BLaER1 (cell line): Measurements from ENCODE around the gene TIE1.
A peak's percentile ranks its signal among the peaks of the same experiment; 100 is the strongest.

Experiments
- H3K27ac ChIP-seq: shearing (Covaris generic); formaldehyde crosslinking; 2 replicates; pipeline ENCODE4 v1.8.1; 2022
- H3K27me3 ChIP-seq: shearing (Covaris generic); formaldehyde crosslinking; 2 replicates; pipeline ENCODE4 v1.8.1; 2022
- H3K36me3 ChIP-seq: shearing (Covaris generic); formaldehyde crosslinking; 2 replicates; pipeline ENCODE4 v1.8.1; 2022
- H3K4me1 ChIP-seq: shearing (Covaris generic); formaldehyde crosslinking; 2 replicates; pipeline ENCODE4 v1.8.1; 2022
- H3K4me2 ChIP-seq: shearing (Covaris generic); formaldehyde crosslinking; 2 replicates; pipeline ENCODE4 v1.8.1; 2022
- H3K4me3 ChIP-seq: shearing (Covaris generic); formaldehyde crosslinking; 2 replicates; pipeline ENCODE4 v1.8.1; 2022
- H3K9ac ChIP-seq: shearing (Covaris generic); formaldehyde crosslinking; 2 replicates; pipeline ENCODE4 v1.8.1; 2022
- H3K9me3 ChIP-seq: shearing (Covaris generic); formaldehyde crosslinking; 2 replicates; pipeline ENCODE4 v1.8.1; 2022
- H4K20me1 ChIP-seq: shearing (Covaris generic); formaldehyde crosslinking; 2 replicates; pipeline ENCODE4 v1.8.1; 2022
- Cebpa-rat ChIP-seq: shearing (Covaris generic); IDR thresholded peaks from 2 replicates; pipeline ENCODE4 v1.8.1; 2022

TIE1 gene

DNA sequence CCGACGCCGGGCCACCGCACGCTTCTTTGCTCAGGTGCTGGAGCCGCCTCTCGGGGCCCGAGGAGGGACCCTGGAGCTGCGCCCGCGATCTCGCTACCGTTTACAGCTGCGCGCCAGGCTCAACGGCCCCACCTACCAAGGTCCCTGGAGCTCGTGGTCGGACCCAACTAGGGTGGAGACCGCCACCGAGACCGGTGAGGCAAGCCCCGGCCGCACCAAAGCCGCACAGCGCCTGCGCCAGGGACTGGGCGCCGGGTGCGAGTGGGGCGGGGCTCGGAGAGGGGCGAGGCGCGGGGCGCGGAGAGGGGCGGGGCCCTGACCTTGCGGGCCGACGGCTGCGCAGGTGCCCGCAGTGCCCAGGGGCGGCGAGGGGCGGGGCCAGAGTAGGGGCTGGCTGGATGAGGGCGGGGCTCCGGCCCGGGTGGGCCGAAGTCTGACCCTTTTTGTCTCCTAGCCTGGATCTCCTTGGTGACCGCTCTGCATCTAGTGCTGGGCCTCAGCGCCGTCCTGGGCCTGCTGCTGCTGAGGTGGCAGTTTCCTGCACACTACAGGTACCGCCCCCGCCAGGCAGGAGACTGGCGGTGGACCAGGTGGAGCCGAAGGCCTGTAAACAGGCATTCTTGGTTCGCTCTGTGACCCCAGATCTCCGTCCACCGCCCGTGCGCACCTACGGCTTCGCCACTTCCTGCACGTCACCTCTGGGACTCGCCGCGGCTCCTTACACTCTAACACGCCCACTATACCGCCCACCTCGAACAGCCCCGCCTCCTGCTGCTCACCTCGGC, 48.2 kb downstream of the TIE1 start:
- H3K27ac ChIP-seq = peak overlapping the region; percentile 79
- H3K4me1 ChIP-seq = peaks cover 35% of the 10 kb centered on the region
- H3K27me3 ChIP-seq = no peaks in the 10 kb centered on the region
- H3K4me2 ChIP-seq = peak overlapping the region; percentile 87
- H4K20me1 ChIP-seq = no peaks in the 10 kb centered on the region
- peak overlapping the region; percentile 69 for H3K9ac ChIP-seq
- TF ChIP-seq Cebpa-rat = no peak
- H3K9me3 ChIP-seq = no peaks in the 10 kb centered on the region
- H3K4me3 ChIP-seq = peak overlapping the region; percentile 68
- H3K36me3 ChIP-seq = no peaks in the 10 kb centered on the region

DNA sequence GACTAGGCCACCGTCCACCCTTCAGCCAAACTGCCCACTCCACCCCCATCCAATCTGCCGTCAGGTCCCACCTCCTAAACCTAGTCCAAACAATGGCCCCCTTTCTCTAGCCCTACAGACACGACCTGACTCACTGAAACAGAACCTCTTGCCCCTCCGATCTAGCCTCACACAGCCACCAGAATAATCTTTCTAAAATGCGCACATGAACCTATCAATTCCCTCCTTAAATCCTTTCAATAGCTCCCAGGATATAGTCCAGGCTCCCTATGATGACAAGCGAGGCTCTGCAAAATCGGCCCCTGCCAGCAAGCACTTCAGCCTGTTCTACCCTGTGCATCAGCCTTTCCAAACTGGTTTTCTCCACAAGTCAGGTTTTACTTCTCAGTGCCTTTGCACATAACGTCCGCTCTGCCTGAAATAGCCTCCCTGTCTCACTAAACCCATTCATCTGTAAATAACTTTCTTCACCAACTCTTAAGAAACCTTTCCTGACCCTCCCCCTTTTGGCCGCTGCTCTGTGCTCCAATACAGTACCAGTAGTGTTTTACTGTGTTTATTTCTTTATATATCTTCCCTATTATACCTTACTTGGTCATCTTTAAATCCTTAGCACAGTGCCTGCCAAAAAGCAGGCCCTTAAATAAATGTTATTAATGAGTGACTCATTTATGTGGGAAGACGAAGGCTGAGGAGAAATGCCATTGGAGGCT, 49.0 kb downstream of the TIE1 start:
- Histone ChIP-seq H3K4me1 (peaks cover 35% of the 10 kb centered on the region), H3K4me3 (peak overlapping the region; percentile 68), H3K9ac (peak overlapping the region; percentile 69)

DNA sequence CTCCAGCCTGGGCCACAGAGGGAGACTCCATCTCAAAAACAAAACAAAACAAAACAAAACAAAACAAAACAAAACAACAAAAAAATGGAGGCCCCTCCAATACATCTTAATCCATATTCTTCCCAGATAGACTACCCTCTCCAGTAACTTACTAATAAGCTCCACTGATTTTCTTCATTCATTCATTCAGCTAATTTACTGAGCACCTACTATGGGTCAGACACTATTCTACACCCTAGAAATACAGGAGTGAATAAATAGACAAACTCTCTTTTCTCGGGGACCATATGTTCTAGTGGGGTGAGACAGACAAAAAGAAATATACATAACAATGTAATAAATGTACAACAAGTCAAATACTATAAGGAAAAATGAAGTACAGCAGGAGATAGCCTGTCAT, 50.2 kb downstream of the TIE1 start:
- no peak for TF ChIP-seq Cebpa-rat
- Histone ChIP-seq H3K27me3 (no peaks in the 10 kb centered on the region), H3K4me2 (no peak overlapping the region), H3K9ac (no peak overlapping the region), H3K36me3 (no peaks in the 10 kb centered on the region), H3K27ac (no peak overlapping the region), H3K4me3 (no peak overlapping the region), H4K20me1 (no peaks in the 10 kb centered on the region), H3K4me1 (peaks cover 35% of the 10 kb centered on the region), H3K9me3 (no peaks in the 10 kb centered on the region)

More for the DNA sequence above, 49.0 kb downstream of the TIE1 start:
- TF ChIP-seq Cebpa-rat = no peak
- peak overlapping the region; percentile 79 for H3K27ac ChIP-seq
- no peaks in the 10 kb centered on the region for H4K20me1 ChIP-seq
- no peaks in the 10 kb centered on the region for H3K27me3 ChIP-seq
- H3K36me3 ChIP-seq = no peaks in the 10 kb centered on the region
- no peaks in the 10 kb centered on the region for H3K9me3 ChIP-seq
- peak overlapping the region; percentile 87 for H3K4me2 ChIP-seq

DNA sequence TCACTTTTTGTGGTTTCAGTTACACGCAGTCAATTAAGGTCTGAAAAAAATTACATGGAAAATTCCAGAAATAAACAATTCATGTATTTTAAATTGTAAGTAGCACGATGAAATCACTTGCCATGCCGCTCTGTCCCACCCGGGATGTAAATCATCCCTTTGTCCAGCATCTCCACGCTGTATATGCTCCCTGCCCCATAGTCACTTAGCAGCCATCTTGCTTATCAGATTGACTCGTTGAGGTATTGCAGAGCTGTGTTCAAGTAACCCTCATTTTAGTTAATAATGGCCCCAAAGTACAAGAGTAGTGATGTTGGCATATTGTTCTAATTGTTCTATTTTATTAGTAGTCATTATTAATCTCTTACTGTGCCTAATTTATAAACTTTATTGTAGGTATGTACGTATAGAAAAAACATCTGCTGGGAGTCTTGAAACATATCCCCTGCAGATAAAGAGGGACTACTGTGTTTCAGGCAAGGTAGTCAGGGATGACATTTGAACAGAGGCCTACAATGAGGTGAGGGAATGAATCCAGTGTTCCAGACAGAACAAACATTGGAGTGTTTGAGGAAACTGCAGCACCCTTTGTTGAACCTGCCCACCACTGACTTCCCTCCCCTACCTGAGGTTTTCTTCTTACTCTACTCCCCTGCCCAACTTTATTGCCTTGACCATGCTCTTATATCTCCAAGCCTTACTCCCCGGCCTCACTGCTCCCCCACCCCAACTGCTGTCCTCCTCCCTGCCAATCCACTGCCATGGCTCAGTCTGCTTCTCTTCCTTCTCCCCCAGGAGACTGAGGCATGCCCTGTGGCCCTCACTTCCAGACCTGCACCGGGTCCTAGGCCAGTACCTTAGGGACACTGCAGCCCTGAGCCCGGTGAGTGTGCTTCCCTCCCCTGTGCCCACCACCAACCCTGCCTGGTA, 50.9 kb downstream of the TIE1 start:
- Histone ChIP-seq H3K27me3 (no peaks in the 10 kb centered on the region), H3K9me3 (no peaks in the 10 kb centered on the region), H3K4me1 (peaks cover 35% of the 10 kb centered on the region), H3K4me3 (no peak overlapping the region), H3K36me3 (no peaks in the 10 kb centered on the region), H3K9ac (0 out of 2 replicates have a peak overlapping the region, but pooled peaks have one; percentile 4), H3K4me2 (no peak overlapping the region), H4K20me1 (no peaks in the 10 kb centered on the region), H3K27ac (0 out of 2 replicates have a peak overlapping the region, but pooled peaks have one; percentile 14)
- TF ChIP-seq Cebpa-rat = no peak

DNA sequence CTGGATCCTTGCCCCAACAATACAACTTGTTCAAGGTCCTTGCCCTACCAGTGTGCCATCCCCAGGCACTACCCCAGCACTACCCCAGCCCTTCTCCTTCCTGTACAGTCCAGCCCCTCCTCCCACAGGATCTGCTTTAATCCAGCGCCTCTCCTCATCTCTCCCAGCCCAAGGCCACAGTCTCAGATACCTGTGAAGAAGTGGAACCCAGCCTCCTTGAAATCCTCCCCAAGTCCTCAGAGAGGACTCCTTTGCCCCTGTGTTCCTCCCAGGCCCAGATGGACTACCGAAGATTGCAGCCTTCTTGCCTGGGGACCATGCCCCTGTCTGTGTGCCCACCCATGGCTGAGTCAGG, 51.5 kb downstream of the TIE1 start:
- peaks cover 37% of the 10 kb centered on the region for H3K4me1 ChIP-seq
- H3K27ac ChIP-seq = 0 out of 2 replicates have a peak overlapping the region, but pooled peaks have one; percentile 14
- TF ChIP-seq Cebpa-rat = no peak
- H3K4me3 ChIP-seq = no peak overlapping the region
- H3K27me3 ChIP-seq = no peaks in the 10 kb centered on the region
- H3K9me3 ChIP-seq = no peaks in the 10 kb centered on the region
- no peaks in the 10 kb centered on the region for H3K36me3 ChIP-seq
- no peaks in the 10 kb centered on the region for H4K20me1 ChIP-seq
- peak overlapping the region; percentile 11; the same call in 1 of the 2 replicates for H3K4me2 ChIP-seq
- H3K9ac ChIP-seq = 0 out of 2 replicates have a peak overlapping the region, but pooled peaks have one; percentile 4

DNA sequence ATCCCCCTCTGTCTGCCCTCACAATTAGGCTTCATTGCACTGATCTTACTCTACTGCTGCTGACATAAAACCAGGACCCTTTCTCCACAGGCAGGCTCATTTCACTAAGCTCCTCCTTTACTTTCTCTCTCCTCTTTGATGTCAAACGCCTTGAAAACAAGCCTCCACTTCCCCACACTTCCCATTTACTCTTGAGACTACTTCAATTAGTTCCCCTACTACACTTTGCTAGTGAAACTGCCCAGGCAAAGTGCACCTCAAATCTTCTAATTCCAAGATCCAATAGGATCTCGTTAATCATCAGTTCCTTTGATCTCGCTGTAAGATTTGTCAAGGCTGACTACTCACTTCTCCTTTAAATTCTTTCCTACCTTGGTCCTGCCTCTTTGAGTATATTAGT, 52.1 kb downstream of the TIE1 start:
- H3K4me2 ChIP-seq = peak overlapping the region; percentile 11; the same call in 1 of the 2 replicates
- no peaks in the 10 kb centered on the region for H3K27me3 ChIP-seq
- no peaks in the 10 kb centered on the region for H4K20me1 ChIP-seq
- no peak overlapping the region for H3K4me3 ChIP-seq
- 0 out of 2 replicates have a peak overlapping the region, but pooled peaks have one; percentile 14 for H3K27ac ChIP-seq
- H3K36me3 ChIP-seq = no peaks in the 10 kb centered on the region
- no peak for TF ChIP-seq Cebpa-rat
- no peaks in the 10 kb centered on the region for H3K9me3 ChIP-seq
- no peak overlapping the region for H3K9ac ChIP-seq
- peaks cover 43% of the 10 kb centered on the region for H3K4me1 ChIP-seq

DNA sequence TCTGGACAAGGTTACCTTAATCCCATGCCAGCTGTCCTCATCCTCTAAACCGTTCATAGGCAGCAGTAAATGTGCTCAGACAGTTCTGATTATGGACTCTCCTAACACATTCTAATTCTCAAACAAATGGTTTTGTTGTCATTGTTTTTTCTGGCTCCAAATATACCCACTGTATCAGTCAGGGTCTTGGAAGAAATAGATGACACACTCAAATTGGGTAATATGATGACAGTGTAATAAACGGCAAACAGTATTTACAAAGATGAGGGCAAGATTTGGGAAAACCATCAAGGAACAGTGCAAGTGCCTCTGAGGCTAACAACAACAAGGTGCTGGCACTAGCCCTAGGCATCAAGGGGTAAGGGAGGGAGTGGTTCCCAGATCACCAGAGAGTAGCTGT, 53.7 kb downstream of the TIE1 start:
- Histone ChIP-seq H4K20me1 (peaks cover 5% of the 10 kb centered on the region), H3K4me3 (no peak overlapping the region), H3K9me3 (no peaks in the 10 kb centered on the region), H3K9ac (no peak overlapping the region), H3K27me3 (no peaks in the 10 kb centered on the region), H3K4me2 (no peak overlapping the region), H3K27ac (no peak overlapping the region), H3K4me1 (peaks cover 47% of the 10 kb centered on the region), H3K36me3 (no peaks in the 10 kb centered on the region)
- no peak for TF ChIP-seq Cebpa-rat

DNA sequence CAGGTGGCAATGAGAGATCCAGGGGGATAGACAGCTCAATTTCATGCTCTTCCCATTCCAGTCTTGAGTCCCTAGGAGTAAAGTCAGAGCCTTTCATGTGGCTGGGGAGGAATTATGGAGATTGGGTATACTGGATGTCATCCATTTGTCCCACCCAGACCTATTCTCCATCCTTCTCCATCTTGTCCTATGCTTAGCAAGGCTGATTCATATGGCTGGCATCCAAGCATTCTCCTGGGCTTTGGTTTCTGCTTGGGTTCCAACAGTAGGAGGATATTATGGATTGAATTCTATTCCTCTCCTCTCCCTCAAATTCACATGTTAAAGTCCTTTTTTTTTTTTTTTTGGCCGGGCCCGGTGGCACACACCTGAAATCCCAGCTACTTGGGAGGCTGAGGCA, 54.2 kb downstream of the TIE1 start:
- Histone ChIP-seq H3K9ac (no peak overlapping the region), H4K20me1 (peaks cover 10% of the 10 kb centered on the region), H3K27ac (no peak overlapping the region), H3K4me2 (no peak overlapping the region), H3K27me3 (no peaks in the 10 kb centered on the region), H3K4me1 (peaks cover 47% of the 10 kb centered on the region), H3K9me3 (no peaks in the 10 kb centered on the region), H3K36me3 (peaks cover 4% of the 10 kb centered on the region), H3K4me3 (no peak overlapping the region)
- no peak for TF ChIP-seq Cebpa-rat

DNA sequence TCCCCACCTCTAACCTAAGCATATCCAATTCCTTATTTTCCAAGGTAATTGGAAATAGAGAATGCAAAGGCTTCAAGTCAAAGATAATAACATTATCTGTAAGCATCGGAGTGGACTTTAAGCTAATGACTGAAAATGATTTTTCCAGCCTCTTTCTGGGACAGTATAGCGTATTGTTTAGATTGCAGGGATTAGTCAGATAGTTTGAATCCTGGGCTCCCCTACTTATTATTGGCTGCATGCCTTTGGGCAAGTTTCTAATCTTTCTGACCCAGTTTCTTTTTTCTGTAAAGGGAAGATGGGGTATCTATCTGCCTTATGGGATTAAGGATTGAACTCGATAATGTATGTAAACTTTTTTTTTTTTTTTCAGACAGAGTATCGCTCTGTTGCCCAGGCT, 56.5 kb downstream of the TIE1 start:
- H3K27me3 ChIP-seq = no peaks in the 10 kb centered on the region
- peak overlapping the region; percentile 93; the same call in 1 of the 2 replicates for H3K4me2 ChIP-seq
- no peak overlapping the region for H3K27ac ChIP-seq
- peaks cover 27% of the 10 kb centered on the region for H3K36me3 ChIP-seq
- H4K20me1 ChIP-seq = peaks cover 32% of the 10 kb centered on the region
- H3K4me3 ChIP-seq = no peak overlapping the region
- H3K9me3 ChIP-seq = no peaks in the 10 kb centered on the region
- peaks cover 53% of the 10 kb centered on the region for H3K4me1 ChIP-seq
- no peak overlapping the region for H3K9ac ChIP-seq
- no peak for TF ChIP-seq Cebpa-rat
